GM18517 (cell line): ENCODE measurements around the gene TMEM132D.

ENCODE experiments used
- ATAC-seq: cut with Tn5 transposase; IDR thresholded peaks from one replicate; pipeline ENCODE4 v1.9.1; 2021; ENCODE audit warnings: mild to moderate bottlenecking, moderate library complexity; ENCODE audit not compliant: unreplicated experiment

The TMEM132D gene

DNA sequence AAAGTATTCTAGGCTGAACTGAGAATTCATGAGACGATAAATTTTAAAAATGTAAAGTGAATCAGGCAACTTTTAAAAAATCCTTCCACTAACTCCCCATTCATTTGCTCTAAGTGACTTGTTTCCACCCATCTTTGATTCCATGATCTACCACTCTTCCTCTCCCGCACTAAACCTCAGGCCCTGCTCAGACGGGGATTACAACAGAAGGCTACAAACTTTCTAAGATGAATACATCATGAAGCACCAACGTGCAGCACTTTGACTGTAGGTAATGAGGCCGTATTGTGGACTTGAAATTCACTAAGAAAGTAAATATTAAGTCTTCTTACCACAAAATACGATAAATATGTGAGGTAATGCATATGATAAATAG, 30.0 kb downstream of the TMEM132D start:
- ATAC-seq, result no peak

DNA sequence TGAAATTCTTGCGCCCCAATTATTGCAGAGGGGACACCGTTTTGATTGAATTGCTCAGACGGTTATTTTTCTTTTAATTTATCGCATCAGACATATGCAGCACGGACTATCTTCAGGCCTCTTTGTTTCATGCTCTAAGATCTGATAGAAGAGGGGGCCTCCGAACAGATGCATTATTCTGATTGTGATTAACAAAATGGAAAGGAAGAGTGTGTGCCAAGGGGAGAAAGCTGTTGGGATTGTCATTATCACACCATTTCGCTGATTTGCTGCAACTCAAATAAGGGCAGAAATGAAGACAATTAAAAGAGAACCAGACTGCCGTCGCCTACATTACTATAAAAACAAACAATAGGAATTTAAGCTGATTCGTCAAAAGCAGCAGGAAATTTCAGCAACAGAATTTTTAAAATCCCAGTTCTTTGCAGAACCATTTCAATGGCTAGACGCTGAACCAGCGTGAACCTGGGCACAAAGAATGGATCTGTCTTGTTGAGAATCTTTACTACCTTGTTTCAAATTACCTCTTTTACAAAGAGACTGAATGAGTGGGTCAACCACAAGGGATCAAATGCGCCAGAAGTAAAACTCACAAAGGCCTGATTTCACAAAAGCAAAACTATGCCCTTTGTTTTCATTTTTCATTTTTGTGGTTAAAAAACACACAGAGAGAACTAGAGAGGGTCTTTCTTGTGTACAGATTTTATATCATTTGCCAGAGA, 30.6 kb downstream of the TMEM132D start:
- ATAC-seq, result no peak

DNA sequence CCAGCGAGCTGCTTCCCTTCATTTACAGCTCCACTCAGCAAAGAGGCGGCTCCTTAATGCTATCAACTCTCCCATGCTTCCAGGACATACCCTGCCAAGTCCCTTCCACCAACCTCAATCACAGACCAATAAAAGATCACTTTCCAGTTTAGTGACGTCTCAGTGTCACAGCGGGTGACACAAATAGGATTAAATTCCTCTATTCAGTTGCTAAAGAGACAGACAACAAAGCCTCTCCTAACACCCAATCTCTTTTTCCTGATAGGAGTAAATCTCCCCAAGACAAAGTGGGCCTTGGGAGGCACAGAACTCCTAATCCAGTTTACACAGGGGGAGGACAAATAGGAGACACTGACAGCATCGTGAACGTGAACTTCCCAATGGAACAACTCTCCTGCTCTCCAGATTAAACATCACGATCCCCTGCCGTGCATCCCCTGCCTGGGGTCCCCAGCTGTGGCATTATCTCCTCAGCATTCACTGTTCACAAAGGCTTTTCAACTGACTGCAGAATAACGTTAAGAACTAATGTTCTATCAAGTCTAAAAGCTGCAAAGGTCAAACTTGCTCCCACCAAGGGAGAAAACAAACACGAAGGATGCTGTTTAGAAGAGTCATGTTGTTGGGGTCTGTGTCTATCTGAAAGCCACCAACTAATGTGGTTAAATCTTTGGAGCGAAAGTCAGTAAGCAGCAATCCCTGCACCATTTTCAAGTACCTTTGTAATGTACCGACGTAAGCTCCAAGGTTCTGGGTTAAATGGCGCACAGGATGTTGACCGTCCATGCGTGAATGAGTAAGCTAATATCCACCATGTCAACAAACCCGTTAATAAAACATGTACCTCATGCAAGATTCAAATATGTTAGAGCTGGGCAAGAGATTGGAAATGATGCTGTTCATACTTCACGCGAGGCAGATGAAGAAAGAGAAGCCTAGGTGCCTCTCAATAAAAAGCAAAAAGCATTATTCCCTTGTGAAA, 31.5 kb downstream of the TMEM132D start:
- ATAC-seq, result no peak

DNA sequence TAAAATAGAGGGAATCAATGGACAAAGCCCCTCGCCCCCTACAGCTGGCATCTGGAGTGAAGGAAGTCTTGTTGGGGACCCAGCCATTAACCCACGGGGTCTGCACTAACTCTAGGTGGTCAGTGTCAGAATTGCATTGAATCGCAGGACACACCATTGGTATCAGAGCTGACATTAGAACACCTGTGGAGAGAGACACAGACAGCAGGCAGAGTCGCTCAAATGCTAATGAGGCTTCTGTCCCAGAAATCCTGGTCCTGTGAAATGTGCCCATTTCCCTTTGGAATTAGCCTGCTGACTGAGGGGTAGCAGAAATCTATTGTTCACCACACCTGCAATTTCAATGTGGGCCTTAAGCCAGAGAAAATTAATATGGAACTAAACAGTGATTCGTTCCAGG, 33.0 kb downstream of the TMEM132D start:
- no peak for ATAC-seq

DNA sequence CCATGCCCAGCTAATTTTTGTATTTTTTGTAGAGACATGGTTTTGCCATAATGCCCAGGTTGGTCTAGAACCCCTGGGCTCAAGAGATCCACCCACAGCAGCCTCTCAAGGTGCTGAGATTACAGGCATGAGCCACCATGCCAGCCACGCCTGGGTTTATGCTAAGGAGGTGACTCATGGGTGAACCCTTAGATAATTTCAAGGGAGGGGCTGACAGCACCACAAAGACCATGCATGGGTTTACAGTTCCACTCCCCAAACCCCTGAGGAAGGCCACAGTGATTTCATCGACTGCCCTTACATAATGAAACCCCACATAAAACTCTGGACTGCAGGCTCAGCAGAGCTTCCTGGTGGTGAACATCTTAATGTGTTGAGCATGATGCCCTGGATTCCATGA, 33.7 kb downstream of the TMEM132D start:
- ATAC-seq, result no peak

DNA sequence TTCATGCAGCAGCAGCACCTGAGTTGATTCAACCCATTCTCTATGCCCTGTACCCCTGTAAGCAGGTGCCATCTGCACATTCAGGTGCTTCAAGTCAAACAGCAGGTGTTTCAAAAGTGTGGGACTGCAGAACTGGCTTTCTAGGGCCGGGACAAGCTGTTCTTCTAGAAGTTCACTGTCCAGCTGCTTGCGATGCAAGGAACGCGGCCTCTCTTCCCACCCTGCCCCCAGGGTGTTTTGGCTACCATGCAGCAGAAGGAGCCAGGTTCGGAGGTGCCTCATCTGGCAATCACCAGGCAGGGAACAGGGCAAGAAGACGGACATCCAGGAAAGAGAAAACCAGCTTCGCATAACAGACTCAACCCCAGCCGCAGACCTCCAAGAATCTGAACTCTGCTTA, 35.2 kb downstream of the TMEM132D start:
- no peak for ATAC-seq

DNA sequence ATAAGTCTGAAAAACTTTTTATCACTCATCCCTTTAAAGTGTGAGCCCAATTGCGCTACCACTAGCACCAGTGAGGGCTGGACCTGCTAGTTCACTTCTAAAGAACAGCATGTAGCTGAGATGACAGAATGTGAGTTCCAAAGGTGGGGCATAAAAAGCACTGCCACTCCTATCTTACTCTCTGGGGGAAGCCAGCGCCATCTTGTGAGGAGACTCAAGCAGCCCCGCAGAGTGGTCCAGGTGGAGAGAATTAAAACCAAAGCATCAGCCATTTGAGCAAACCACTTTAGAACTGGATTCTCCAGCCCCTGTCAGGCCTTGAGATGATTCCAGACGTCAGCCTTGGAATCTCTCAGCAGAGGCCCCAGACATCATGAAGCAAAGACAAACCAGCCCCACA, 39.9 kb downstream of the TMEM132D start:
- no peak for ATAC-seq

DNA sequence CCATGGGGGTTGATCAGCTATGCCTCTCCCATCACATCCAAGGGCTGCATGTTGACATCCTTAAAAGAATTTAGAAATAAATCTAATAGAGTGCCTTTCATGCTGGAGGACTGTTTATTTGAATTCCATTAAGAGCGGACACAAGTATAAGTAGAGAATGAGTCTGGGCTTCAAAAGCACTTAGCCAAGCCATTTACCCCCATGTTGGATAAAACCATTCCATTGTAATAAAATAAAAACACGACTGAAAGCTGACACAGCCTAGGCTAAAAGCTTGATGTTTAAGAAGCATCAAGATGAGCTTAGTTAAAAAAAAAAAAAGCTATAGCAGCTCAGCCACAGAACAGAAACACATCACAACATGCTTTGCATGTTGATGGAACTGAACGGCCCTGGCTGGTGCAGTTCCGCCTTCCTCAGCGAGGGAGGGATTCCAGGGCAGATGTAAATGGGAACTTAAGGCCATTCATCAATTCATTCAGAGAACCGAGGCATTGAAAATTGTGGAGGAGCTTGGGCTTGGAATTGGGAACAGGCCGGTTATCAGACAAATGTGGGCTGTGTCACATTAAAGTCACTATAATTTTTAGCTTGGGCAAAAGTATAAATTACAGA, 41.2 kb downstream of the TMEM132D start:
- ATAC-seq, result no peak

DNA sequence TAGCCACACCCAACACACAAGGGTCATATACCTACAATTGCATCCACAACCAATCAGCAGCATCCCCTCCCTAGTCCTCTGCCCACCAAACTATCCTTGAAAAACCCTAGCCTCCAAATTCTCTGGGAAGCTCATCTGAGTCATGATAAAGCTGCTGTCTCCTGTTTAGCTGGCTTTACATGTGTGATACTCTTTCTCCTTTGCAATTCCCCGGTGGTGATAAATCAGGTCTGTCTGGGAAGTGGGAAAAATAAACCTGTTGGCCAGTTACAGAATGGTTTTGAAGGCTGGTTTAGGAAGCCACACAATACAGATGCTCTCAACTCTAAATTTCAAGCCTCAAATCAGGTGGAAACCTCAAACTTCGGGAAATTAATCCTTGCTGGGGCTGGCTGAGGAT, 41.9 kb downstream of the TMEM132D start:
- ATAC-seq, result no peak

DNA sequence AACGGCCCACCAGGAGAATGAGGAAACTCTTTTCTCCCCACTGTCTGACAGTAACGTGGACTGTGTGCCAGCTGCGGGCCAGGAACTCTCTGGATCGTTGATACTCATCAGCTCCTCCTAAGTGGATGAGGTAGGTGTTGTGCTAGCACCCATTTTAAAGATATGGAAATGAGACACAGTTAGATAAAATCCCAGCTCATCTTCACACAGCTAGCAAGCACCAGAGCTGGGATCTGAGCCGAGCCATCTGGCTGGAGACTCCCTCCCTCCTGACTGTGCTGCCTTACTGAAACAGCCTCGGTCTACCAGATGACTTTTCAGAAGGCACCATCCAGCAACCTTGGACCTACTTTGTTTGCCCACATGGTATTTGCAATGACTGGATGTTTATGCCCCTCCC, 49.2 kb downstream of the TMEM132D start:
- no peak for ATAC-seq

DNA sequence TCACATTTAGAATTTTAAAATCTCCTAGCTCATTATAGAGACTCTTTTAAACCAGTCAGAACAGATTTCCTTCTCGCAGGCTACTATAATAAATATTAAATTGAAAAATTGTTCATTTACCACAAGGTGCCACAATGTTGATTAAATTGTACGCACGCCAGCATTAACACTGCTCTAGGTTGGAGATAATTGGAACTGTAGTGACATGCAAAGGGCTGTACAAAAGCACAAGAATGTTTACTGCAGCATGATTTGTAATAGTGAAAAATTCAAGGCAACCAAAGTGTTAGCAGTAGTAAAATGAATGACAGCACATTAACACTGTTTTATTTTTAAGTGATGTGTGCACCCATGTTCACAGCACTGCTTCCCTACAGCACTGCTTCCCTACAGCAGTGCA, 52.5 kb downstream of the TMEM132D start:
- no peak for ATAC-seq

DNA sequence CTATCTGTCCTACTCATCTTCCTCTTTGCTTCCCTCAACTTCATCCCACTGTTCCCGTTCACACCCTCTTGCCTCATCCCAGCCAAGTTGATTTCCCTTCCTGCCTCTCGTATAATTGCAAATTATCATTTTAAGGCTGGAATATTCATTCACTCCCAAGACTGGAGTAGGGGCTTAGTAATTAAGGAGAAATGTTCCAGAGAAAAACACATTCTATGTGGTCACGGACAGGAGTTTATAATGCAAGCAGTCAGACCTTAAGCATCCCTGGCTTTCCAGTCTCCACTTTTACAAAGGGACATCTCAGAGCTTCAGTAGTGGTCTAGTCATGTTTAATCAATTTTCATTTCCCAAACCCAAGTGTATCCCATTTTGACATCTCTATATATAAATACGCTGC, 54.9 kb downstream of the TMEM132D start:
- ATAC-seq, result no peak

DNA sequence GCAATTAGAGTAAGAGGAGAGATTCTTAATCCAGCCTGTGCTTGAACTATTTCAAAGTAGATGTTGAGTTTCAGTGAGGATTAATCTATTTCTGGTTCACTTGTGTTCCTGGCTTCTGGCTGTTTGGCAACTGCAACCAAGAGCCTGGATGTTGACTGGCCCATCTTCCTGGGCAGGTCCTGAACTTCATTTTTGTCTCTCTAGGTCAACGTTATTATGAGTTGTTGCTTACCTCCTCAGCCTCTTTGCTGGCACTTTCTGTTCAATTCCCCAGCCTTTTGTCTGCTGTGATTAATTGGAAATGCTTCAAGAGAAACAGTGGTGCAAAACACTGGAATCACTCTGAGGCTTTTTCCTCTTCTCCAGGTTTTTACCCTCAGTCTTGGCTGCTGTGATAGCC, 56.8 kb downstream of the TMEM132D start:
- no peak for ATAC-seq

DNA sequence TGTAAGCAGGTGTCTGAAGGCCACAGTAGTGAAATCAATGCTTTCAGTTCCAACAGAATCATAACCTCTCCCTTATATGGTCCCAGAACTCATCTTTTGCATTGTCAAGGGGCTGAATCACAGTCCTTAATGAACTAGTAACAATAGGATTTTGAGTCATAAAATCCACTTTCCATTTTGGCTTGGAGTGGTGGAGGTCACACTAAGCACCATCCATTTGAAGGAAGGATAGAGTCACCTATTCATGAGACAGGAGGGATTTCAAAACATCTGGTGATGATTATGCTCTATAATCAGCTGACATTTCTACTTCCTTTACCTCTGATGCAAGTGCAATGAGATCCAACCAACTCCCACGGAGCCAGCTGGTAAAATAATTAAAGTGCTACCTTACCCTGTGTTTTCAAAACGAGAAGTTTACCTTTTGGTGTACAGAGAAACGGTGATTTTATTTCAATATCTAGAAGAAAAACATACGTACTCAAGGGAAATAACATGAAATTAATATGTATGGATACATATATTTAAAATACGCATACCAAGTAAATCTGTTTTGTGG, 59.1 kb downstream of the TMEM132D start:
- ATAC-seq, result no peak

DNA sequence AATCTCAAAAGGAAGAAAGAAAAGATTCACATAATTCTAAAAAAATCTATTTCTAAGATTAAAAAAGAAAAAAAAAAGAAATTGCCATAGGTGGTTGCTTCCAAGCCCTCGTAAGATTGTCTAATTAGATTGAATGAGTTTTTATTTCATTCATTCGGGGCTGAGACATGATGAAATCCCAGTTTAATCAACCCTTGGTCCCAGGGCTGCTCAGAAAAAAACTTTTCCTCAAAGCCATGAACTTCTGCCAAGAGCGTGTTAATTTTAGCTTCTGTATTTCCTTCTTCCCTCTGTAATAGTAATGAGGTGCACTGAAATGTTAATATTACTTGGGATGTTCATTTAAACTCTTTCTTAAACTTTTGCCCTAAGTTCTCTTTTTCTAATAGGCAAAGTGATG, 62.6 kb downstream of the TMEM132D start:
- ATAC-seq, result no peak

DNA sequence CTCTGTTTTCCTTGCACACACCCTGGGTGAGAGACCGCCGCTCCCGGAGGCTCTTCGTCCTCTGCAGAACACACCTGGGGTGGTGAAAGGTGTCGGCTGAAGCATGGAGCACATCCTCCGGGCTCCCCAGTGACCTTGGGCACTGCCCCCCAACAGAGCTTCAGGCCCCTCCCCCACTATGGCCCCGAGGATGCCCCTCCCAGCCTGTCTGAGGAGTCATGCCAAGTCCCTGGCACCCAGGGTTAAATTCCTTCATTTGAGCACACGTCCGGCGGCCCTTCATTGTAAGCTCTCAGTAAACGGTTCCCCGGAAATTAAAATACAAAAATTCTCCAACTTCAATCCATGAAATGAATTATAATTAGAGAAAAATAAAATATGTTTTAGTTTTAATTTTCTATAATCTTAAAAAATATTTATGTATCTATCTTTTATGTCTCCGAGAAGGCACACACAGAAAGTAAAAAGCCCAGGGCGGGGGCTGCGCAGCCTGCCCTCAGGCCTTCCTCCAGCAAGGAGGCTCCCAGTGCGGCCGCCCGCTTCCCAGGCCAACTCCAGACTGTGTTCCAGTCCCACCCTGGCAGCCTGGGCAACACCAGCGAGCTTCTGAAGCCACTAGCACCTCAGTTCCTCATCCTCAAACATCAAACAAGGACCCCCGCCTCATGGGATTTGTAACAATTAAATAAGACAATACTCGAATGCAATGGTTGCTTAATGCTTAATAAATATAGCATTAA, 63.5 kb downstream of the TMEM132D start:
- ATAC-seq, result no peak

DNA sequence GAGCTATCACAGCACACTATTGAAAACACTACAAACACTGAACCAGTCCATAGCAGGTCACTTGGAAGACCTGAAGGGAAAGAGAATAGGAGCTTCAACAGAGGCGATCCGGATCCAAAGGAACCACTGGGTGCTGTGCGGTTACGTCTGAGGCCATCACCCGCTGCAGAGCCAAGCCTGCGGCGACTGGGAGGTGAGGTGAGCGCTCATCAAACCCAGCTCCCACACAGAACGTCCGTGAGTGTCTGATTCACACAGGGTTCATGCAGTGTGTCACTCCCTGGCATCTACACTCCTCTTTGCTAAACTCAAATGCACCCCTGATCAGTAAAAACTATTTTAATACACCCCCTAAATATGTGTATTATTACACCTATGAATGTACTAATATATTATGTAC, 64.1 kb downstream of the TMEM132D start:
- ATAC-seq, result no peak

DNA sequence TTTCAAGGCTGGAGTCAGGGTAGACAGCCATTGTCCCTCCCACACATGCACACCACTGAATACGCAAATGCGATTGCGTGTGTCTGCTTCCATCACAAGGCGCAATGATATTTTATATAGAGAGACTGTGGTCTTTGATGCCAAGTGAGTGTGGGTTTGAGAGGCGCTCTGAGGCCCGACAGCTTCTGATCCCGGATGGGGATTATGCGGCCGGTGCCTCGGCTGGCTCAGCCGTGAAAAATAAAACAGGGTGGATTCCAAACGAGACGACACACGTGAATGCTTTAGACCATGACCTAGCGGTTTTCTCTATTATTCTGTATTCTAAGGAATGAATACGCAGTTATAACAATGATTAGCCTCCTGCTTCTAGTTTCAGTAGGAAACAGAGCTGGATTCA, 72.5 kb downstream of the TMEM132D start:
- no peak for ATAC-seq

DNA sequence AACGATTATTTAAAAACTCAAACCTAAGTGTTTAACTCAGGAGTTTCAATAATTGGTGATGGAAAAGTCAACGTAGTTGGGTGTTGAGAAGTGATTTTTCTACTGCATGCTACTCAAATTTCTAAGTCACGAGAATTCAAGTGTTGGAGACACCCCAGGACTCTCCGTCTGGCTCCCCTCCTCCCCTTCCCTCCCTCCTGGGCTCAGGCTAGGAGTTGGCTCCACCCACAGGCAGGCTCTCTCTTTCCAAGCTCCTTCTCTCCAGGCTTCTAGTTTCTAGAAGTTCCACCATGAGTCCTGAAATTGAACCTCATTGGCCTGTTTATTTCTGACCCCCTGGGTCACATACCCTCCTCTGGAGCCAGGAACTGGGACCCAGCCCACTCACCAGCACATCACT, 73.0 kb downstream of the TMEM132D start:
- ATAC-seq, result no peak

DNA sequence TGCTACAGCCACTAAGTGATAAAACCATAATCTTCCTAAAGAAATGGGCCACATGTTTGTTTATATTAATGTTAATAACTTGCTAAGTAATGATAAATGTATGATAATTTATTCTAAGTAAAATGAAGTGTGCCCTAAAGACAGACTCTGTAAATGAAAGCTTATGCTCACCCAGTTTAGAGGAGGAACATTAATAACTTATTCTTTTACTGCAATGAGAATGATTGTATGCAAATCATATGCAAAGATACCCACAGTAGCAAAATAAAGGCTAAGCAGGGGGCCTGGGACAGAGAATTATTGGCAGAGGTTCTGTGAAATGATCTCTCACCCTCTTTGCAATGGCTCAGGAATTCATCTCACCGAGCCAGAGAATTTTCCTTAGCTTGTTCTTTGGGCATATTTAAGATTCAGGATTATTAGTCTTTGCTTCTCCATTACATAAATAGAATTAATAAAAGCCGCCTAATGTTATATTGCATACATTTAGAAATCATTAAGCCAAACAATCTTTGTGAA, 75.9 kb downstream of the TMEM132D start:
- ATAC-seq, result no peak
